Islet of Langerhans (tissue), 1 donor: ENCODE results near the gene PPP1R1A.

Source experiments
- FAIRE-seq: peaks from one replicate; lab custom pipeline; 2011; peaks lifted over from hg19 to GRCh38; lab: Jason Lieb, UNC

PPP1R1A gene

GRCh38 chr12:54529581-54529980 lies 58.9 kb downstream of the PPP1R1A start:
- FAIRE-seq, result no peak
